Stimulated activated CD4-positive, alpha-beta T cell treated with anti-CD3 and anti-CD28 coated beads, TNF-alpha, amount 100 ng/mL, for 1 hour (primary cell): ENCODE results near the gene DCDC2.
"Not testable (repeated sequence)": the region's sequence is repeated elsewhere in the genome, so short reads cannot be mapped to it uniquely, and the experiment has no call there.

Experiments used
- DNase-seq, 3 donors: peaks; one replicate each; pipeline ENCODE4 v3.0.0-alpha.2; 2020; ENCODE audit warnings: low read depth in 3 of 3, low spot score in 1 of 3

The DCDC2 gene

GRCh38 chr6:24272553-24272952, 85.3 kb downstream of the DCDC2 start:
- DNase-seq: no peak

- no peak for DNase-seq
Observed at GRCh38 chr6:24272148-24272547, 85.7 kb downstream of the DCDC2 start.

- no peak for DNase-seq
Observed at GRCh38 chr6:24270011-24270410, 87.8 kb downstream of the DCDC2 start.

GRCh38 chr6:24258214-24258613, 99.6 kb downstream of the DCDC2 start:
- not testable (repeated sequence) for DNase-seq

GRCh38 chr6:24257282-24257681, 100.6 kb downstream of the DCDC2 start:
- no peak for DNase-seq

GRCh38 chr6:24255676-24256075, 102.2 kb downstream of the DCDC2 start:
- no peak for DNase-seq

GRCh38 chr6:24253360-24253759, 104.5 kb downstream of the DCDC2 start:
- DNase-seq: no peak

GRCh38 chr6:24252280-24252679, 105.6 kb downstream of the DCDC2 start:
- no peak for DNase-seq

- no peak for DNase-seq
Observed at GRCh38 chr6:24251339-24251738, 106.5 kb downstream of the DCDC2 start.

GRCh38 chr6:24249926-24250325, 107.9 kb downstream of the DCDC2 start:
- no peak for DNase-seq

- DNase-seq: no peak
Observed at GRCh38 chr6:24245275-24245674, 112.6 kb downstream of the DCDC2 start.

GRCh38 chr6:24242924-24243323, 114.9 kb downstream of the DCDC2 start:
- no peak for DNase-seq

- DNase-seq: not testable (repeated sequence)
Observed at GRCh38 chr6:24241779-24242178, 116.1 kb downstream of the DCDC2 start.

- DNase-seq: no peak
Observed at GRCh38 chr6:24240943-24241342, 116.9 kb downstream of the DCDC2 start.

GRCh38 chr6:24240380-24240928, 117.4 kb downstream of the DCDC2 start:
- DNase-seq: no peak

- no peak for DNase-seq
Observed at GRCh38 chr6:24238700-24239099, 119.2 kb downstream of the DCDC2 start.

- not testable (repeated sequence) for DNase-seq
Observed at GRCh38 chr6:24236779-24237178, 121.1 kb downstream of the DCDC2 start.

- no peak for DNase-seq
Observed at GRCh38 chr6:24233813-24234442, 123.9 kb downstream of the DCDC2 start.

- no peak for DNase-seq
Observed at GRCh38 chr6:24231438-24231977, 126.4 kb downstream of the DCDC2 start.

GRCh38 chr6:24229696-24230405, 128.0 kb downstream of the DCDC2 start:
- no peak for DNase-seq

GRCh38 chr6:24228681-24229255, 129.1 kb downstream of the DCDC2 start:
- no peak for DNase-seq

GRCh38 chr6:24228123-24228522, 129.7 kb downstream of the DCDC2 start:
- no peak for DNase-seq
